Fibroblast of pulmonary artery (primary cell): ENCODE measurements around the gene ATP8A1.

Experiments used
- DNase-seq: peaks from one replicate; pipeline ENCODE4 v3.0.0-alpha.2; 2010; ENCODE audit warnings: low read depth
- H3K4me3 ChIP-seq: replicated peaks from 2 replicates; pipeline ENCODE4 v1.5.1; 2011; ENCODE audit warnings: low read depth, mild to moderate bottlenecking, control low read depth, low read length, moderate library complexity
- TF ChIP-seq, protein P1 (sequence below): IDR thresholded peaks from 2 replicates; pipeline ENCODE4 v1.5.1; 2011; ENCODE audit warnings: mild to moderate bottlenecking, control low read depth, low read length, inconsistent platforms; ENCODE audit errors: missing control alignments

ATP8A1 gene

GRCh38 chr4:42636645-42636949 lies 20.3 kb downstream of the ATP8A1 start:
- TF ChIP-seq, protein P1, sequence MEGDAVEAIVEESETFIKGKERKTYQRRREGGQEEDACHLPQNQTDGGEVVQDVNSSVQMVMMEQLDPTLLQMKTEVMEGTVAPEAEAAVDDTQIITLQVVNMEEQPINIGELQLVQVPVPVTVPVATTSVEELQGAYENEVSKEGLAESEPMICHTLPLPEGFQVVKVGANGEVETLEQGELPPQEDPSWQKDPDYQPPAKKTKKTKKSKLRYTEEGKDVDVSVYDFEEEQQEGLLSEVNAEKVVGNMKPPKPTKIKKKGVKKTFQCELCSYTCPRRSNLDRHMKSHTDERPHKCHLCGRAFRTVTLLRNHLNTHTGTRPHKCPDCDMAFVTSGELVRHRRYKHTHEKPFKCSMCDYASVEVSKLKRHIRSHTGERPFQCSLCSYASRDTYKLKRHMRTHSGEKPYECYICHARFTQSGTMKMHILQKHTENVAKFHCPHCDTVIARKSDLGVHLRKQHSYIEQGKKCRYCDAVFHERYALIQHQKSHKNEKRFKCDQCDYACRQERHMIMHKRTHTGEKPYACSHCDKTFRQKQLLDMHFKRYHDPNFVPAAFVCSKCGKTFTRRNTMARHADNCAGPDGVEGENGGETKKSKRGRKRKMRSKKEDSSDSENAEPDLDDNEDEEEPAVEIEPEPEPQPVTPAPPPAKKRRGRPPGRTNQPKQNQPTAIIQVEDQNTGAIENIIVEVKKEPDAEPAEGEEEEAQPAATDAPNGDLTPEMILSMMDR: no peak
- no peak overlapping the region for H3K4me3 ChIP-seq
- DNase-seq: no peak

- TF ChIP-seq, protein P1: no peak
- no peak overlapping the region for H3K4me3 ChIP-seq
- no peak for DNase-seq
Measured at GRCh38 chr4:42633605-42634388, 23.1 kb downstream of the ATP8A1 start.

DNA sequence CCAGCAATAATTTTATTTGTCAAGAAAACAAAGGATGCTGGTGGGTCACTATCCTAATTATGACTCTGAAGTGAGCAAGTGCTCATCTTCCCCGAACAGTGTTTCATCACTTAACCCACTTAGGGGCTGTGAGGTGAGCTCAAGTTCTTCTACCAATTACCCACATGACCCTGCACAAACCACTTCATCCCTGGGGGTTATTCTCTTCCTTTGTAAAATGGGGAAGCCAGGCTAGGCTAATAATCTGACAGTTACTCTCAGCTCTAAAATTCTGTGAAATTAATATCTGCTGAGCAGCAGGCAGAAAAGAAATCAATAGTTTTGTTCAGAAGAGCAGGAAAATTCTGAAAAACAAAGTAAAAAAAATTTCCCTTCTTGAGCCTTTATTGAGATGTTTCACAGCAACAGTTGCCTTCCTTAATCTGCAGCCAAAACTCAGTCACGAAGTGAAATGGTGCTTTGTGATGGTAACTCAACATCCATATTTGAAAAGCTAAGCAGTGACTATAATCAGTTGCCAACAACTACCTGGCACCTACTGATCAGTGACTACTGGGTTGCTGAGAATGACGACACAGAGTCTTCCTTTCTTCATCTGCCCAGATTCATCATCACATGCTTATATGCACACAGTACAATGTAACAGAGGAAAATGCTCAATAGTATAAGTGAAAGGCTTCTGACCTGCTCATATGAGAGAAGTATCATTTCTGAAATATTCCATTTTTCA lies 24.1 kb downstream of the ATP8A1 start:
- no peak for DNase-seq
- no peak overlapping the region for H3K4me3 ChIP-seq
- TF ChIP-seq, protein P1: no peak

DNA sequence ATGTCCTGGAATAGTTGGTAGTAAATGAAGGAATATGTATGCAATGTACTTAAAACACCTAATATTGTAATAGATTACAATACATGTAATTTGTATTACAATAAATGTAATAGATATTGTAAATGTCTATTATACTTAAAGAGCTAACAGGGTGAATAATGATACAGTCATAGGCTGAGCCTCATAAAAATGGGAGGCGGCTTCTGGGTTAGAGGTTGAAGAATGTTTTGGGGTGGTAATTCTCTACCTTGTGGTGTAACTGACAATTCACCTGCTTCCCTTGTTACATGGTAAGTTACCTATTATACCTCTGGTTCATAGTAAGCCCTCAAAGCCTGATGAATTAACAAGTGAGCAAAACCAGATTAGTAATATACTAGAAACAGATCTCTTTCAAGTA lies 26.0 kb downstream of the ATP8A1 start:
- no peak for DNase-seq
- no peak overlapping the region for H3K4me3 ChIP-seq
- TF ChIP-seq, protein P1: no peak

GRCh38 chr4:42628740-42629139 lies 28.2 kb downstream of the ATP8A1 start:
- H3K4me3 ChIP-seq: no peak overlapping the region
- no peak for DNase-seq
- TF ChIP-seq, protein P1: no peak

GRCh38 chr4:42627885-42628646 lies 28.8 kb downstream of the ATP8A1 start:
- TF ChIP-seq, protein P1: no peak
- no peak overlapping the region for H3K4me3 ChIP-seq
- peak; percentile 4 for DNase-seq
